ENCODE measurements around the gene MEF2D.
A peak's percentile ranks its signal among the peaks of the same experiment; 100 is the strongest.

The MEF2D gene

DNA sequence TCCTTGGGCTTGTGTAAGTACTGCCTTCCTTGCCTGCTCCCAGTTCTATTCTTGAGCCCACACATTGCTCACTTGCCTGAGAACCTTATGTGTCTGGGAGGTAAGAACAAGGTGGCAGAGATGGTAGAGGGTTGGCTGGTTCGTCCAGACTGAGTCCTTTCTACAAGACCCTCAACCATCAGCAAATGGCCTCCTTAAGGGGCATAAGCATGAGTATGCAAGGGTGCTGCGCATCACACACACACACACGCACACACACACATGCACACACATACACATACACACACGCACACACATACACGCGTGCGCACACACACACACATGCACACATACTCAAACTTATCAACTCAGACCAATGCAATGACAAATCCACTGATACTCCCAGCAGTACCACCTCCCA lies 74.6 kb downstream of the MEF2D start:
- DNase-seq (ENCODE audit: low read depth) = no peak

DNA sequence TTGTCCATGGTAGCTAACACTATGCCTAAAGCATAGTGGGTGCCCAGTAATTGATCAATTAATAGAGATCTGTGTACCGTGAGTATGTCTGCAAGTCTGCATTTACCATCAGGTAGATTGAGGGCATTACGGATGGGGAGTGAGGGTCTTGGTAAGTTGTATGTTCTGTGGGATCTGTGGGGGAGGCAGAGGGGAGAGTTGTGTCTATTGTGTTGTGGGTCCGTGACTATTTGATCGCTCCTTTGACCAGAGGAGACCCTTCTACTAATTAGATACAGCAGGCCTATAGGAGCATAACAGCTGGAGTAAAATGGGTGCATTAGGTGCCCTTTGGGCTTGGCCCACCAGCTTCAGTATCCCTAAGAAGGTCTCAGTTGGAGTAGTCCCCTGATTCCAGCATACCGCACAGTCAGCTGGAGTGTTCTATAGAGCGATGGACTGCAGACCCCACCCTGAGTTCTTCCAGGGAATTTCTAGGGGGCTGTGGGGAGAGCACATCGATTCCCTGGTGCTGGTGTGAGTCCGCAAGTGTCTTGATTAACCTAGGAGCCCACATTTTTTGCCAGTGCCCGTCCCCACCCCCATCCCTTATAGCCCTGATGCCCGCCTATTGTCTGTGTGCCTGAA lies 75.7 kb downstream of the MEF2D start:
- no peak for DNase-seq (ENCODE audit: low read depth)

- no peak for DNase-seq (ENCODE audit: low read depth)
Measured at GRCh38 chr1:156423422-156424352, 76.9 kb downstream of the MEF2D start.

DNA sequence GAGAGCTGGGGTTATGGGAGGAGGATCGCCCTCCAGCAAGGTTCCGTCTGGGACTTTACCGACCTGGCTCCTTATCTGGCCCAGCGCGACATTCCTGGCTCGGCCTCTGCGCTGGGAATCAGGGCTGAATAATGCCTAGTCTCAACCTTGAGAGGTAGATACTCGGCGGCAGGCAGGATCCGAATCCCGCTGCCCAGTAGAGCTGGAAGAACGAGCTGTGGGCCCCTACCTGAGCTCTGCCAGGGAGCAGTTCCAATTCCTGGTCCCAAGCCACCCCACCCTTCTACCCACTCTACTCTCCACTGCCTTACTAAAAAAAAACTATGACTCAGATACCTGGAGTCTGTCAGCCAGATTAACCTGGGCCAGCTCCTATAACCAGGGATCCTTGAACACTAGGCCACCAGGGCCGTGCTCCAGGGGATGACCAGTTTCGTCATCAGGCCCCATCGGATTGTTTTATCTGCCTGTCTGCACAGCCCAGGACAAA lies 77.9 kb downstream of the MEF2D start:
- no peak for DNase-seq (ENCODE audit: low read depth)

DNA sequence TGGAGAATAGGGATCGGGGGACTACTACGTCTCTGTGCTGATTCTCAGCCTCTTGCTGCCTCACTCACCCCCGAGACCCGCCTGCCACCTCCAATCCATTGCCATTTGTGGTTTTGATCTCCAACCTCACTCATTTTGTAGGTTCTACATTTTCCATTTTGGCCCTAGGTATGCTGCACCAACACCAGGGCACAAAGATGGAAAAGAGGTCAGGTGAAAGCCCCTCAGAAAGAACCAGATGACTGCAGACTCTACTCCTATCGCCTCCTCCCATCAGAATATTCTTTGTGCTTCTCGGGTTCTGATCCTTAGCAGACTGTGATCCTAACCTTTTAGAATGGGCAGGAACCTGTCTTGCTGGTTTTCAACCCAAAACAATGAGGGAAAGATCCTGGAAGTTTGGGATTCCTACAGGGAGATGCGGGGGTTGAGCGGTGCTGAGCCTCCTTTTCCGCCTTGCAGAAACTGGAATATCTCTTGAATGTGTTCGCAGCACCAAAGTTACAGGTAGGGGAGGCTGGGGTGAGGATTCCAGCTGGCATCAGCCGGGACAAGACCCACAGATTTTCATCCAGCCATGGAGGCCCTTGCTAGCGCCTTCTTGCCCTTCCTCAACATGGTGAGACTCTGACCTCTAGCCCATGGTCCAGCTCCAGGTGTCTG lies 78.5 kb downstream of the MEF2D start:
- DNase-seq (ENCODE audit: low read depth) = no peak

GRCh38 chr1:156421062-156421938 lies 79.3 kb downstream of the MEF2D start:
- DNase-seq (ENCODE audit: low read depth) = peak; percentile 63

DNA sequence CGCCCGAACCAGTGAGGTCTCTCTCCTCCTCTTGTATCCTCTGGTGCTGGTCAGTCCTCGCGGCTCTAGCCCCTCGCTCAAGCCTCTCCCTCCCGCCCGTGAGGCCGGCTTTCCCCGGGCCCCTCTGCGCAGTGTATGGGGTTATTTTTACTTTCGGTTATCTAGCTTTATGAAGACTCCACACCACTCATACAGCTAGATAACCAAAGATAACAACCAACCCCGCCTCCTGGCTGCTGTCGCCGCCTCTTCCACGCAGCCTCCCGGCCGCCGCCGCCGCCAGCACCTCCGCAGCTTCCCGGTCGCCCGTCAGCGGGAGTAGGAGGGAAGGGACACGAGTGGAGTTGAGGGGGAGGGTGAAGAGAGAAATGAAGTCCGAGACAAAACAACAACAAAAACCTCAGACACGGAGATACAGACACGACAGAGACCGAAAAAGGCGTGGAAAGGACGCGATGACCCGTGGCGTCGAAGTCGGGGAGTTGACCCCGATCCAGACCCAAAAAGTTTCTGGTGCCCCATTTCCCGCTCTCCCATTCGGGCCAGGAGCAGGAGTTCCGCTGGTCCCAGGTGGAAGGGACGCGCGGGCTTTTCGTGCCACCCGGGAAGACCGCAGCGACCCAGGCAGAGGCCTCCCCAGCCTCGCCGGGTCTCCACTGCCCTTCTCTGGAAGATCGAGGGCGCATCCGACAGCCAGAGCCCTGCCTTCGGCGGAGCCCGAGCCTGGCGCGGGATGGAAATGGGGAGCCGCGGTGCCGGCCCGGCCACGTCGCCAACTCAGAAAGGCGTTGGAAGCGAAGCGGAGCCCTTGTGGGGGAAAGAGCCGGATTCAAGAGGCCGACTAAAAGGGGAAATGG lies 80.1 kb downstream of the MEF2D start:
- no peak for DNase-seq (ENCODE audit: low read depth)

GRCh38 chr1:156419854-156420204 lies 80.7 kb downstream of the MEF2D start:
- DNase-seq (ENCODE audit: low read depth) = peak; percentile 31

GRCh38 chr1:156418416-156419070 lies 82.0 kb downstream of the MEF2D start:
- no peak for DNase-seq (ENCODE audit: low read depth)

- DNase-seq (ENCODE audit: low read depth) = no peak
Measured at GRCh38 chr1:156417401-156418020, 83.1 kb downstream of the MEF2D start.

DNA sequence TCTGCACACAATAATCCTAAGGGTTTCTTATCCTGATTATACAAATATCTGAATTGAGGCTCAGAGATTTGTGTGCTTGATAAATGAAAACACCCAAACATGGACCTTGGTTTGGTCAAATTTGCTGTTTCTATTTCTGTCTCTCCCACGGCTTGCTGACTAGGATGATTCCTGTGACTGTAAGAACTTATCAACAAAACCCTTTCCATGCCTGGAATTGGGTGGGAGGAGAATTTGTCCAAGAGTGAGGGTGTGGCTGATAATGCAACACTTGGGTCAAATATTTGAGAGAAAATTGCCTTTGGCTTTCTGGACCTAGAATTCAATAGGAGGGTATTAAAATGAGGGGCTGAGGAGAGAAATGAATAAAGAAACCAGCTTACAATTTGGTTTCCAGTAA lies 83.6 kb downstream of the MEF2D start:
- no peak for DNase-seq (ENCODE audit: low read depth)

DNA sequence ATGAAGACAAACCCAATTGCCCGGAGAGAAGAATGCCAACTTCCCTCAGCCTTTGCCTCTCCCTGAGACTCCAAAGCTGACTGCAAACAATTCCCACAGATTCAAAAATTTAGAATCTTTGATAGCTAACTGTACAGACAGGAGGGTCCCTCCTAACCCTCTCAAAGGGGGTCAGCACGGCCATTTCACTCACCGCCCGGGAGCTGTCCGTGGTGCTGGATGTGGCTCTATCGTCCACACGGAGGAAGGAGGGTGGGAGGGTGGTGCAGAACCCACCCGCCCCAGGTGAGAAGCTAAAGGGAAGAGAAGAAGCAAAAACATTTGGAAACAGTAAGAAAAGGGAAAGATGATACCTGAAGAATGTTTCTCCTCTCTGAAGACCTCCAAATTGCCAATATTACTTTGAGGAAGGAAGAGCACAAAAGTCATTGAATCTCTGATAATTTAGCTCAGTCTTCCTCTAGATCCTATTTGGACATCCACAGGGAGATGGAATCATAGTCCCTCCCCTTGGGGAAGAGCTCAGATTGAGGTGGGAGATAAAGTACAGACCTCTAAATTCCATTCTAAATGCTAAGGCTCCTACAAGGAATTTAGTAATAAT lies 86.0 kb downstream of the MEF2D start:
- DNase-seq (ENCODE audit: low read depth) = no peak
